ENCODE results near the gene RBM23.

The RBM23 gene

GRCh38 chr14:22920697-22921096 lies 1.7 kb upstream of the RBM23 start:
- in situ Hi-C loops (cut with HindIII; ENCODE audit: low sequenced_read_pairs) = no loop called here

GRCh38 chr14:22919601-22919921 lies 612 bp upstream of the RBM23 start:
- in situ Hi-C loops (cut with HindIII; ENCODE audit: low sequenced_read_pairs) = no loop called here

GRCh38 chr14:22915886-22916521 lies 2.9 kb downstream of the RBM23 start:
- in situ Hi-C loops (cut with HindIII; ENCODE audit: low sequenced_read_pairs) = no loop called here

- in situ Hi-C loops (cut with HindIII; ENCODE audit: low sequenced_read_pairs) = loop anchor here (5.0 kb wide), 1 partner anchor 68 kb away; no protein-coding TSS in a partner anchor
Measured at GRCh38 chr14:22914836-22915235, 4.1 kb downstream of the RBM23 start.

GRCh38 chr14:22910916-22911315 lies 8.0 kb downstream of the RBM23 start:
- in situ Hi-C loops (cut with HindIII; ENCODE audit: low sequenced_read_pairs) = loop anchor here (5.0 kb wide), 1 partner anchor 64 kb away; no protein-coding TSS in a partner anchor

GRCh38 chr14:22908601-22909000 lies 10.3 kb downstream of the RBM23 start:
- in situ Hi-C loops (cut with HindIII; ENCODE audit: low sequenced_read_pairs) = loop anchor here (10.0 kb wide), 1 partner anchor 144 kb away; the partner anchor contains the start of gene OXA1L

- in situ Hi-C loops (cut with HindIII; ENCODE audit: low sequenced_read_pairs) = loop anchor here (10.0 kb wide), 1 partner anchor 143 kb away; the partner anchor contains the start of gene OXA1L
Measured at GRCh38 chr14:22907429-22907828, 11.5 kb downstream of the RBM23 start.

GRCh38 chr14:22906073-22906472 lies 12.9 kb downstream of the RBM23 start:
- in situ Hi-C loops (cut with HindIII; ENCODE audit: low sequenced_read_pairs) = loop anchor here (10.0 kb wide), 1 partner anchor 141 kb away; the partner anchor contains the start of gene OXA1L

GRCh38 chr14:22905627-22906026 lies 13.3 kb downstream of the RBM23 start:
- in situ Hi-C loops (cut with HindIII; ENCODE audit: low sequenced_read_pairs) = loop anchor here (10.0 kb wide), 1 partner anchor 141 kb away; the partner anchor contains the start of gene OXA1L

DNA sequence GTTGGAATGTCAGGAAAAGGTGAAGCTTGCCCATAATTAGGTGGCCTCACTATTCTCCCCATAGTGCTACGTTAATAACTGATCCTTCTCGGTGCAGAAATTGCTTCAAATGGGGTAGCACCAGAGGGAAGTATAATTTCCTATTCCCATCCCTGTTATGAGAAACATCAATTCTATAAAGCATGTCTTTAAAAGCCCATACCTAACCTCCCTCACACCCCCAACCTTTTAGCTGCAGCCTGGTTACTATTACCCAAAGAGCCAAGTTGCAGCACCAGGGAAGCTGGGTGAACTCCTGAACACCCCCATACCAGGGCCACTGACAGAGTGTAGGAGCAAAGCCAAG lies 15.2 kb downstream of the RBM23 start:
- in situ Hi-C loops (cut with HindIII; ENCODE audit: low sequenced_read_pairs) = loop anchor here (10.0 kb wide), 1 partner anchor 139 kb away; the partner anchor contains the start of gene OXA1L

GRCh38 chr14:22901799-22902198 lies 17.1 kb downstream of the RBM23 start:
- in situ Hi-C loops (cut with HindIII; ENCODE audit: low sequenced_read_pairs) = loop anchor here (10.0 kb wide), 1 partner anchor 137 kb away; the partner anchor contains the start of gene OXA1L

- in situ Hi-C loops (cut with HindIII; ENCODE audit: low sequenced_read_pairs) = loop anchor here (10.0 kb wide), 1 partner anchor 135 kb away; the partner anchor contains the start of gene OXA1L
Measured at GRCh38 chr14:22900081-22900799, 18.7 kb downstream of the RBM23 start.

- in situ Hi-C loops (cut with HindIII; ENCODE audit: low sequenced_read_pairs) = loop anchor here (5.0 to 10.0 kb wide), 2 partner anchors 54 to 59 kb away; partner anchors contain the start of gene HAUS4
Measured at GRCh38 chr14:22898302-22899090, 20.5 kb downstream of the RBM23 start.

DNA sequence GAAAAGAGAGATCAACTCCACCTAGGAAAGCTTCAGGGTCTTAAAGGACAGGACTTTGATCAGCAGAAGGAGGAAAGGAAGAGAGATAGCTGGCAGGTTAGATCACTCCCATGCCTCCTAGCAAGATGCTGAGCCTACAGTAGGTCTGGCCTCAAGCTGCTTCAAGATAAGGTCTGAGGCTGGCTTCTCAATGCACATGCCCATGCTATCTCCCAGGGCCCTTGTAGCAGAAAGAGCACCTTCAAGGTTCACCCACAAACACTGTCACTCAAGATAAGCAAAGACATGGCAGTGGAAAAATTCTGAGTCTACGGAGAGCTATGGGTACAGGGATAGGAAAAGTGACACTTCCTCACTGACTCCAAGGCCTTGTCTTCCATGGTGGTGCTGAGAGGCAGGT lies 21.6 kb downstream of the RBM23 start:
- in situ Hi-C loops (cut with HindIII; ENCODE audit: low sequenced_read_pairs) = loop anchor here (5.0 to 10.0 kb wide), 2 partner anchors 53 to 60 kb away; partner anchors contain the start of gene HAUS4

GRCh38 chr14:22896760-22897159 lies 22.2 kb downstream of the RBM23 start:
- in situ Hi-C loops (cut with HindIII; ENCODE audit: low sequenced_read_pairs) = loop anchor here (5.0 to 10.0 kb wide), 2 partner anchors 52 to 61 kb away; partner anchors contain the start of gene HAUS4

- in situ Hi-C loops (cut with HindIII; ENCODE audit: low sequenced_read_pairs) = loop anchor here (5.0 to 10.0 kb wide), 2 partner anchors 52 to 61 kb away; partner anchors contain the start of gene HAUS4
Measured at GRCh38 chr14:22896356-22896755, 22.6 kb downstream of the RBM23 start.

GRCh38 chr14:22895402-22895801 lies 23.5 kb downstream of the RBM23 start:
- in situ Hi-C loops (cut with HindIII; ENCODE audit: low sequenced_read_pairs) = loop anchor here (5.0 to 10.0 kb wide), 2 partner anchors 51 to 62 kb away; partner anchors contain the start of gene HAUS4

DNA sequence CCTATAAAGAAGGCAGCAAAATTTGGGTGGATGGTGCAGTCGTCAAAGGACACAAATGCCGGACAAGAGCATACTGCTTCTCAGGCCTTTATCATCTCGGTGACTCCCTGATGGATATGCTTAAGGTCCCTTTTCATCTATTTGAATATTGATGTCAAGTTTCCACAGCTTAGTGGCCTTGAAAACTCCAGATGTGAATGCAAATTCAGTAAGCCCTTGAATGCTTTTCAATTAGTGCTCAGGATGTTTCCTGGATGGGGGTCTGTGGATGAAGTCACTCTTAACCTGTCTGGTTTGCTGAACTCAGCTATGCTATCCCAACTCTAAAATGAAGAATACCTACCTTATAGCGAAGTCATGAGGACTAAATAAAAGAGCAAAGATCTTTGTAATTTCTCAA lies 25.2 kb downstream of the RBM23 start:
- in situ Hi-C loops (cut with HindIII; ENCODE audit: low sequenced_read_pairs) = loop anchor here (10.0 kb wide), 1 partner anchor 49 kb away; no protein-coding TSS in a partner anchor

GRCh38 chr14:22892488-22892887 lies 26.5 kb downstream of the RBM23 start:
- in situ Hi-C loops (cut with HindIII; ENCODE audit: low sequenced_read_pairs) = loop anchor here (10.0 kb wide), 1 partner anchor 48 kb away; no protein-coding TSS in a partner anchor

DNA sequence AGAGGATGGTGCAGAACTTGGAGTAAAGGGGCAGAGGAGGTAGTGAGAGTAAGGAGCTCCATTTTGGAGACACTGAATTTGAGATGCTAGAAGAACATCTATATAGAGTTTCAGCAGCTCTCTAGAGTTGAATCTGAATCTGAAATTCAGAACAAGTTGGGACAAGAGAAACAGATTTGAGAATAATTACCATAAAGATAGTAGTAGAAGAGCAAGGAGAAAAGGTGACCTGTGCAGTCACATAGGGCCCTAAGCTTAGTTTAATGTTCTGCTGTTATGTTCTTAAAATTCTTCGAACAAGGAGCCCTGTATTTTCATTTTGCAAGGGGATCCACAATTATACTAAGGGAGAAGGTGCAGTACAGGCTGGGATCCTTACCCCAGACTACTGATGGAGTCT lies 28.5 kb downstream of the RBM23 start:
- in situ Hi-C loops (cut with HindIII; ENCODE audit: low sequenced_read_pairs) = loop anchor here (10.0 kb wide), 1 partner anchor 46 kb away; no protein-coding TSS in a partner anchor

Data from endothelial cell of hepatic sinusoid (primary cell).